Dendritic cell treated with granulocyte-macrophage colony-stimulating factor and Interleukin-4, amounts not matched to agents 40 ng/mL and 50 ng/mL, for 4 days (primary cell): Measurements from ENCODE around the gene ZFHX2.

Experiments used
- H3K27ac Mint-ChIP-seq: one replicate; pipeline ENCODE4 v1.8.0; 2022; ENCODE audit warnings: mild to moderate bottlenecking, mixed read lengths
- H3K27me3 Mint-ChIP-seq: one replicate; pipeline ENCODE4 v1.8.0; 2022; ENCODE audit warnings: mild to moderate bottlenecking, mixed read lengths
- H3K36me3 Mint-ChIP-seq: one replicate; pipeline ENCODE4 v1.8.0; 2022; ENCODE audit warnings: low read depth, mixed read lengths
- H3K4me1 Mint-ChIP-seq: one replicate; pipeline ENCODE4 v1.8.0; 2022; ENCODE audit warnings: low read depth, mixed read lengths
- H3K4me3 Mint-ChIP-seq: one replicate; pipeline ENCODE4 v1.8.0; 2022; ENCODE audit warnings: mild to moderate bottlenecking, moderate library complexity, mixed read lengths
- H3K9me3 Mint-ChIP-seq: one replicate; pipeline ENCODE4 v1.8.0; 2022; ENCODE audit warnings: mixed read lengths
- intact Hi-C: fragments of 100-400 bp; cut with micrococcal nuclease; formaldehyde crosslinking; loops from one replicate; pipeline ENCODE4 v1.15.0; 2022

Gene ZFHX2

DNA sequence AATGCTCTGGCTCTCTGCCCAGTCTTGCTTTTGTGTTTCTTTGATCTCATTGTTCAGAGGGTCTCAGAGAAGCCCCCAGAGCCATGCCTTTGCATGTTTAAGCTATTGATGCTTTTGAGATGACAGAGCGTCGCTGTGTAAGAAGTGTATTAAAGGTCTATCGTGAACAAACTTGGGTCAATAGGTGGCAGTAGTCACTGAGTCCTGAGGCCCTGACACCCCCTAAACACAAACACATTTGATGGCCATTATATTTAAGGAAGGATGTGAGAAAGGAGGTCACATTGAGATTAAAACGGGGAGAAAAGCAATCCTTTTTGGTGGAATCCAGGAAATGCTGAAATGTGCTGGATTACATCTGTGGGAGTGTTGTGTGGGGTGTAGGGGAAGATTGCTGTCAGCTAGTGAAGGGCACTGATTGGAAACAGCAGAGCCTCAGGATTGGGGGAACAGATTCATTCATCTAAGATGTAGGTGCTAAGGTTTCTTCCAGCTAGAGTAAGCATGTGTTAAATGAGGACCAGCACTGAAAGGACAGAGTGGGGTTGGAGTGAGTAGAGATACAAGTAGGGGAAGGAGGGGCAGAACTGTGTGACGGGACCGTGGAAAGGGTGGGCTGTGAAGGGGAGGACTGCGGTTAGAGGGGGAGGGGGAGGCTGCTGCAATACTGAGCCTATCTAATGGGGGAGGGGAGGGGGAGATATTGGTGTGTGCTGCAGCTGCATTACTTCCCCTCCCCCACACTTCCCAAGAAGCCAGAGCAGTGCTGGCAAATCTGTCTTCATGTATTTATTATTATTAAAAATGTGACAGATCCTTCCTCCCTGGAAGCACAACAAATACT is 69.4 kb downstream of the ZFHX2 start:
- Mint-ChIP-seq H3K9me3 (no peaks in the 10 kb centered on the region), H3K4me1 (no peaks in the 10 kb centered on the region), H3K27me3 (no peaks in the 10 kb centered on the region), H3K36me3 (peaks cover 55% of the 10 kb centered on the region), H3K4me3 (no peak overlapping the region), H3K27ac (no peak overlapping the region)
- intact Hi-C loops, result no loop called here

DNA sequence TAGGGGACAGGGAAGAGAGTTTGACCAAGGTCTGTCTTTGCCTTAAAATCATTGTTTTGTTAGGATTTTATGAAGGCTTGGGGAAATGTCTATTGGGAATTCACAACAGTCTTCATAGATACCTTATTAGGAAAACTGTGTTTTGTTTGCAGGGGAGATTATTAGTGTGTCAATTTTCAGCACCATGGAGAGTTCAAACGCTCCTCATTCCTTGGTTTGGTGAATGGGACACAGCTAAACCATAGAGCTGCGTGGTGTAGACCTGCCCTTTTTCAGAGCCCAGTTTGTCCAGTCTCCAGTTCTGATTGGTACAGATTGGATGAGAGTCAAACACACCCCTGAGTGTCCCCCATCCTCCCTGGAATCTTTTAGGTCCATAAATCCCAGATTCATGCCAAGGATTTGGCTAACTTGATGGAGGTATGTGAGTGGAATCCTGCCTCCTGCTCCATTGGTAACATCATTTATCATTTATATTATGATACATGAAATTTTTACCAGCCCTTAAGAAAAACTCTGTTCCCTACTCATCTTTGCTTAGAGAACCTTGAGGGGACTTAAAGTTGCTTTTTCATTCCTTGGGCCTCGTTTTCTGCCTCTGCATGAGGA is 70.1 kb downstream of the ZFHX2 start:
- intact Hi-C loops, result no loop called here
- no peak overlapping the region for H3K27ac Mint-ChIP-seq

DNA sequence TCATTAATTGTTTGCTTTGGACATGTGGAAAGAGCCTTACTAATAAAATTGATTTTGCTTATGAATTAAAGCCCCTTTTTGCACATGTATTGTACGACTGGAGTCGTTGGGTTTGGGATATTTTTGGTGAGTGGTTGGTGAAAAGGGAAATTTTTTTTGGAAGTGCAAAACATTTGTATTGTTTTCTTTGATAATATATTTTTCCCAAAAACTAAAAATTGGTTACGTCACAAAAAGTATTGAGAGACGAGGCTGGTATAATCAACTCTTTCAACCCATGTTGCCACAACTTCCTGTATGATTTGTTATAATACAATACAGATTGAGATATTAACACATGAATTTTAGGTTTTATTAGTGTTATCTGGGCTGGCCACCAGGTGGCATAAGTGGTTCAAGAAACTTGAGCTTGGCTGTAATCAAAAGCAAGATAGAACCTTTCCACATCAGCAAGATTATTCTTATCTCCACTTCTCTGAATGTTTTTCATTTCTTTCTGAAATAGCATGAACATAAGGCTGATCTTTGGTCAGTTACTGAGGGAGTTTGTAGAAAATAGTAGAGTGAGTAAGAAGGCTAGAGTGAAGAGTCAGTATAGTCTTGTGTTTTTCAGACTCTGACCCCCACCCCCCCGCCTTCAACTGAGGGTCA is 73.3 kb downstream of the ZFHX2 start:
- intact Hi-C loops, result loop anchor here (1.0 kb wide), 2 partner anchors 61 to 81 kb away; no protein-coding TSS in a partner anchor
- Mint-ChIP-seq H3K4me3 (no peak overlapping the region), H3K36me3 (peaks cover 70% of the 10 kb centered on the region), H3K27me3 (no peaks in the 10 kb centered on the region), H3K4me1 (no peaks in the 10 kb centered on the region), H3K9me3 (no peaks in the 10 kb centered on the region), H3K27ac (no peak overlapping the region)

More for the DNA sequence above, 70.1 kb downstream of the ZFHX2 start:
- H3K27me3 Mint-ChIP-seq, result no peaks in the 10 kb centered on the region
- H3K4me3 Mint-ChIP-seq, result no peak overlapping the region
- H3K4me1 Mint-ChIP-seq, result no peaks in the 10 kb centered on the region
- no peaks in the 10 kb centered on the region for H3K9me3 Mint-ChIP-seq
- peaks cover 55% of the 10 kb centered on the region for H3K36me3 Mint-ChIP-seq

DNA sequence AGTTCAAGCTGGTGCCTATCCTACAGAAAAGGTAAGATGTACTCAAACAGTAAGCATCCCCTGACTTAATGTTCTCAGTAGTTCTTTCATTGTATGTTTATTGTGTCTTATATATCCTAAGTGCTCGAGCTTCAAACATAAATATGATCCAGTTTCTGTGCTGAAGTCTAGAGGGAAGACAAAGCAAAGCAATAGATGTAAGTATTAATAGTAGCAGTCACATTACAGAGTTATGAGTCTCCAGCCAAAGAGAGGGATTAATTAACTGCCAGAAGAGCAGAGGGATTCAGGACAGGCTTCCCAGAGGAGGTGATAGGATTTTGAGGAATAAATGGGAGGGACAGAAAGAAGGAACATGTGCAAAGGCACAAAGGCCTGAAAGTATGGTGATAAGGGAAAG is 80.6 kb downstream of the ZFHX2 start:
- peaks cover 54% of the 10 kb centered on the region for H3K36me3 Mint-ChIP-seq
- H3K27ac Mint-ChIP-seq, result no peak overlapping the region
- intact Hi-C loops, result no loop called here
- no peaks in the 10 kb centered on the region for H3K4me1 Mint-ChIP-seq
- no peaks in the 10 kb centered on the region for H3K9me3 Mint-ChIP-seq
- H3K4me3 Mint-ChIP-seq, result no peak overlapping the region
- H3K27me3 Mint-ChIP-seq, result peaks cover 2% of the 10 kb centered on the region
